Mucosa of descending colon (tissue), 3 donors: ENCODE data around the gene INPP4B. TPM values are rescaled to one million over a fixed set of nuclear protein-coding genes. Genes with fewer than 3 reads are reported as not detected.

Experiments
- ATAC-seq: fragments of 200-7000 bp; cut with Tn5 transposase; one replicate; pipeline ENCODE4 v1.9.1; 2020; ENCODE audit warnings: mild to moderate bottlenecking, moderate library complexity
- DNase-seq, 3 donors: peaks; one replicate each; pipeline ENCODE4 v3.0.0-alpha.2; 2020
- H3K36me3 ChIP-seq: fragments of 200-600 bp; one replicate; pipeline ENCODE4 v1.8.0; 2021; ENCODE audit warnings: low read depth, mild to moderate bottlenecking
- H3K4me1 ChIP-seq: fragments of 200-600 bp; one replicate; pipeline ENCODE4 v1.8.0; 2021; ENCODE audit warnings: low read depth, mild to moderate bottlenecking
- H3K4me3 ChIP-seq: fragments of 200-600 bp; one replicate; pipeline ENCODE4 v1.8.0; 2021; ENCODE audit warnings: mild to moderate bottlenecking
- H3K9me3 ChIP-seq: fragments of 200-600 bp; one replicate; pipeline ENCODE4 v1.8.0; 2021; ENCODE audit warnings: mild to moderate bottlenecking
- intact Hi-C, 2 donors: fragments of 100-400 bp; cut with DNase I in 1 of 2; cut with micrococcal nuclease in 1 of 2; formaldehyde crosslinking; loops; one replicate each; pipeline versions ENCODE4 v1.11.0 to v1.11.1; 2022; cut with DNase I, micrococcal nuclease
- total RNA-seq, 3 donors: library from RNA; stranded (reverse); fragmentation: NEBNext Ultra II Directional in 2 of 3; extraction: Animal tissue kit (Norgen Biotek cat#: 25700) in 2 of 3; gene quantifications; one replicate each; pipeline versions ENCODE4 v1.2.1 to v1.2.4, GENCODE V29; 2021 to 2023
- TF ChIP-seq, protein P1 (sequence below): fragments of 200-600 bp; IDR thresholded peaks from one replicate; pipeline ENCODE4 v1.8.0; 2022; ENCODE audit warnings: antibody characterized with exemption, mild to moderate bottlenecking
- donor health status: DM: no; HTN: no; CAD: no; lungs with moderate emphysema.
- donor health status: DM: no; HTN: no; CAD: no.
- donor health status: DM: no; HTN: yes; CAD: no.

Gene INPP4B
- total RNA-seq, 3 donors from 2014 or later, result 22.2 to 27.3 (median 24.1) TPM

DNA sequence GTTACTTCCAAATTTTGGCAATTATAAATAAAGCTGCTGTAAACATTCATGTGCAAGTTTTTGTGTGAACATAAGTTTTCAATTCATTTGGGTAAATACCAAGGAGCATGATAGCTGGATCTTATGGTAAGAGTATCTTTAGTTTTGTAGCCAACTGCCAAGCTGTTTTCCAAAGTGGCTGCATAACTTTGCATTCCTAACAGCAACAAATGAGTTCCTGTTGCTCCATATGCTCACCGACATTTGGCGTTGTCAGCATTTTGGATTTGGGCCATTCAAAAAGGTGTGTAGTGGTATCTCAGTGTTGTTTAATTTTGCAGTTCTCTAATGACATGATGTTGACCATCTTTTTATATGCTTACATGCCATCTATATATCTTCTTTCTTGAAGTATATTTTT, 208.5 kb downstream of the INPP4B start:
- intact Hi-C loops, result no loop called here
- Histone ChIP-seq H3K4me1 (no peaks in the 10 kb centered on the region), H3K36me3 (no peaks in the 10 kb centered on the region), H3K9me3 (no peaks in the 10 kb centered on the region), H3K4me3 (no peak overlapping the region)
- ATAC-seq, result no peak
- TF ChIP-seq, protein P1, sequence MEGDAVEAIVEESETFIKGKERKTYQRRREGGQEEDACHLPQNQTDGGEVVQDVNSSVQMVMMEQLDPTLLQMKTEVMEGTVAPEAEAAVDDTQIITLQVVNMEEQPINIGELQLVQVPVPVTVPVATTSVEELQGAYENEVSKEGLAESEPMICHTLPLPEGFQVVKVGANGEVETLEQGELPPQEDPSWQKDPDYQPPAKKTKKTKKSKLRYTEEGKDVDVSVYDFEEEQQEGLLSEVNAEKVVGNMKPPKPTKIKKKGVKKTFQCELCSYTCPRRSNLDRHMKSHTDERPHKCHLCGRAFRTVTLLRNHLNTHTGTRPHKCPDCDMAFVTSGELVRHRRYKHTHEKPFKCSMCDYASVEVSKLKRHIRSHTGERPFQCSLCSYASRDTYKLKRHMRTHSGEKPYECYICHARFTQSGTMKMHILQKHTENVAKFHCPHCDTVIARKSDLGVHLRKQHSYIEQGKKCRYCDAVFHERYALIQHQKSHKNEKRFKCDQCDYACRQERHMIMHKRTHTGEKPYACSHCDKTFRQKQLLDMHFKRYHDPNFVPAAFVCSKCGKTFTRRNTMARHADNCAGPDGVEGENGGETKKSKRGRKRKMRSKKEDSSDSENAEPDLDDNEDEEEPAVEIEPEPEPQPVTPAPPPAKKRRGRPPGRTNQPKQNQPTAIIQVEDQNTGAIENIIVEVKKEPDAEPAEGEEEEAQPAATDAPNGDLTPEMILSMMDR, result no peak
- DNase-seq, result no peak

DNA sequence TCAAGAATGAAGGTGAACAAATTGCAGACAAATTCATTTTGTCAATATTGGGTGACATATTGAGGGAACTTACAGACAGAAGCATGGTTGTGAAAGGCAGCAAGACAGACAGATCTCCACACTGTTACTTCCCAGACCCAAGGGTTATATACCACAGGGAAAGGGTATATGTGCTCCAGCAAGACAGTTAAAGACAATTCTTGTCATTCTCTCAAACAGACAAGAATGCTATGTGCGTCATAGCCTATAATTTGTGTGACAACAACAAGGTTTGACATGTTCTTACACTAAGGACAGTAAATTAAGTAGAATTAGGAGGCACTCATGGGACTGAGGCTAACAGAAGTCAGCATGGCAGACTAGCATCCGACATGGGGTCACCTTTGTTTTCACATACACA, 214.3 kb downstream of the INPP4B start:
- Histone ChIP-seq H3K4me3 (no peak overlapping the region), H3K4me1 (no peaks in the 10 kb centered on the region), H3K36me3 (no peaks in the 10 kb centered on the region), H3K9me3 (no peaks in the 10 kb centered on the region)
- TF ChIP-seq, protein P1, result no peak
- intact Hi-C loops, result no loop called here
- no peak for ATAC-seq
- DNase-seq, result no peak

DNA sequence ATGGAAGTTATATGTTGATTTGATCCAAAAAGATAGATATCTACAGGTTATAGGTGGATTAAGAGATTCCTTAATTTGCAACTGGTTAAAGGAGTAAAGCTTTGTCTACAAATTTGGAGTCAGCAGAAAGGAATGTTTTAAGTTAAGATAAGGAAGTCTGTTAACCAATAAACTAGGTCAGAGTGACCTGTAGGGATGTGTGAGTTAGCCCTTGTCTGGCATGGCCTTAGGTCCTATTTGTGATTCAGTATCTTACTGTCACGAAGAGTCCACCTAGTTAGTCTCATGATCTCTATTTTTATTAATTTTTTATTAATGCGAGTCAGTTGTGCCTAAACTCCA, 230.8 kb downstream of the INPP4B start:
- H3K9me3 ChIP-seq, result peaks cover 7% of the 10 kb centered on the region
- H3K36me3 ChIP-seq, result no peaks in the 10 kb centered on the region
- intact Hi-C loops, result no loop called here
- H3K4me1 ChIP-seq, result no peaks in the 10 kb centered on the region
- ATAC-seq, result peak; percentile 36
- DNase-seq, result no peak
- TF ChIP-seq, protein P1, result no peak
- no peak overlapping the region for H3K4me3 ChIP-seq

DNA sequence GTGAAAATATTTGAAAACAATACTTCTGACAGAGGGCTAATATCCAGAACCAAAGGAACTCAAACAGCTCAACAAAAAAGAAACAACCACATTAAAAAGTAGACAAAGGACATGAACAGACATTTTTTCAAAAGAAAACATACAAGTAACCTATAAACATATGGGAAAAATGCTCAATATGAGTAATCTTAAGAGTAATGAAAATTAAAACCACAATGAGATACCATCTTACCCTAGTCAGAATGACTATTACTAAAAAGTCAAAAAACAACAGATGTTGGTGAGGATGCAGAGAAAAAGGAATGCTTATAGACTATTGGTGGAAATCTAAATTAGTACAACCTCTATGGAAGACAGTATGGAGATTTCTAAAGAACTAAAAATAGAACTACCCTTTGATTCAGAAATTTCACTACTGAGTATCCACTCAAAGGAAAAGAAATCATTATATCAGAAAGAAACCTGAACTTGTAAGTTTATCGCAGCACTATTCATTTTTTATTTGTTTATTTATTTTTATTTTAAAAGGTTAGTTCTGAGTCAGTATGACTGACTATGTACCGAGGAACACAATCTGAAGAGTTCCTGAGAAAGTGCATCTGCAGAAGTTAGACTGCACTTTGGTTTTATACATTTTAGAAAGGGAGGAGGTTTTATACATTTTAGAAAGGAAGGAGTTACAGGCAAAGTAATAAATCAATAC, 231.3 kb downstream of the INPP4B start:
- no peak for DNase-seq
- H3K9me3 ChIP-seq, result peaks cover 7% of the 10 kb centered on the region
- ATAC-seq, result no peak
- H3K36me3 ChIP-seq, result no peaks in the 10 kb centered on the region
- no peak overlapping the region for H3K4me3 ChIP-seq
- TF ChIP-seq, protein P1, result no peak
- intact Hi-C loops, result no loop called here
- H3K4me1 ChIP-seq, result no peaks in the 10 kb centered on the region

DNA sequence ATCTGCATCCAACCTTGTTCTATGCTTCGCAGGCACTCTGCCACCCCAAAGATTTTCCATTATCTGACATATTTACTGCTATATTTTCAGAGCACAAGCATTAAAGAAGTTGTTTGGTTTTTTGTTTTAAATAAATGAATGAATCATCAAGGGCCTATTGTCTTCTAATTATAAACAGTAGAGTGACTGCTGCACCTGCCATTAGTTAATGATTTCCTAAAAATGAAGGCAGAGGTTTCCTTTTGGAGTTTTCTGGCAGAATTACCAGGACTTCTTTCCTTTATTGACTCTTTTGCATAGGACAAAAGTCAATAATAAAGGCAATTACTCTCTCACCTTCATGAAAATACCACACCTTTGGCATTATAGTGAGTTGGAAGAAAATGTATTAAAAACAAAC, 238.1 kb downstream of the INPP4B start:
- DNase-seq (no peak), ATAC-seq (peak; percentile 91)
- H3K36me3 ChIP-seq, result no peaks in the 10 kb centered on the region
- intact Hi-C loops, result no loop called here
- H3K9me3 ChIP-seq, result peaks cover 18% of the 10 kb centered on the region
- peaks cover 4% of the 10 kb centered on the region for H3K4me1 ChIP-seq
- no peak overlapping the region for H3K4me3 ChIP-seq
- TF ChIP-seq, protein P1, result no peak

DNA sequence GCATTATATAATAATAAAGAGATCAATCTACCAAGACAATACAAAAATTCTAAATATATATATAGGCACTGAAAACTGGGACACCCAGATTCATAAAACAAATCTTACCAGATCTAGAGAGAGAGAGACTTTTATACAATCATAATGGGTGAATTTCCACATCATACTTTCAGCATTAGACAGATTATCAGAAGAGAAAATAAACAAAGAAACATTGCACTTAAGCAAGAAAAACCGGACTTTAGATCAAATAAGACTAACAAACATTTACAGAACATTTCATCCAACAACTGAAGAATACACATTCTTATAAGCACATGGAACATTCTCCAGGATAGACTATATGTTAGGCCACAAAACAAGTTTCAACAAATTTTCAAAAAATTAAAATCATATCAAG, 245.1 kb downstream of the INPP4B start:
- Histone ChIP-seq H3K4me1 (no peaks in the 10 kb centered on the region), H3K36me3 (no peaks in the 10 kb centered on the region), H3K4me3 (no peak overlapping the region), H3K9me3 (peaks cover 23% of the 10 kb centered on the region)
- ATAC-seq (no peak), DNase-seq (no peak)
- TF ChIP-seq, protein P1, result no peak
- intact Hi-C loops, result no loop called here
